ENCODE results near the gene CAVIN1. TPM values are rescaled to one million over a fixed set of nuclear protein-coding genes. Genes with fewer than 3 reads are reported as not detected.
"Not testable (repeated sequence)": the region's sequence is repeated elsewhere in the genome, so short reads cannot be mapped to it uniquely, and the experiment has no call there.

CAVIN1 gene
- polyA plus RNA-seq, 2 donors = 40.0 to 60.4 TPM

DNA sequence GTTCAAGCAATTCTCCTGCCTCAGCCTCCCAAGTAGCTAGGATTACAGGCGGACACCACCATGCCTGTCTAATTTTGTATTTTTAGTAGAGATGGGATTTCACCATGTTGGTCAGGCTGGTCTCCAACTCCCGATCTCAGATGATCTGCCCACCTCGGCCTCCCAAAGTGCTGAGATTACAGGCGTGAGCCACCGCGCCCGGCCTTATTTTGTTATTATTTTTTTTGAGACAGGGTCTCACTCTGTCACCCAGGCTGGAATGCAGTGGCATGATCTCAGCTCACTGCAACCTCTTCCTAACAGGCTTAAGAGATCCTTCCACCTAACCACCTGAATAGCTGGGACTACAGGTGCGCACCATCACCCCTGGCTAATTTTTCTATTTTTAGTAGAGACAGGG, 27.5 kb downstream of the CAVIN1 start:
- WGBS, 2 donors = 97 to 98% methylated on average over 8 of the region's 8 CpGs
- H3K27ac ChIP-seq (ENCODE audit: low read depth in 2 of 2, low read length in 1 of 2); H3K9me3 ChIP-seq (ENCODE audit: control insufficient read depth in 2 of 2, insufficient read depth in 1 of 2, low read depth in 1 of 2, low read length in 1 of 2); H3K27me3 ChIP-seq (ENCODE audit: control insufficient read depth in 1 of 2, insufficient read depth in 2 of 2, low read length in 2 of 2); H3K4me1 ChIP-seq (ENCODE audit: control insufficient read depth in 2 of 2, insufficient read depth in 2 of 2, low read length in 1 of 2); H3K4me3 ChIP-seq (ENCODE audit: low read depth in 1 of 2, low read length in 2 of 2); H3K36me3 ChIP-seq (ENCODE audit: control insufficient read depth in 2 of 2, insufficient read depth in 2 of 2, low read length in 1 of 2): not testable (repeated sequence)

DNA sequence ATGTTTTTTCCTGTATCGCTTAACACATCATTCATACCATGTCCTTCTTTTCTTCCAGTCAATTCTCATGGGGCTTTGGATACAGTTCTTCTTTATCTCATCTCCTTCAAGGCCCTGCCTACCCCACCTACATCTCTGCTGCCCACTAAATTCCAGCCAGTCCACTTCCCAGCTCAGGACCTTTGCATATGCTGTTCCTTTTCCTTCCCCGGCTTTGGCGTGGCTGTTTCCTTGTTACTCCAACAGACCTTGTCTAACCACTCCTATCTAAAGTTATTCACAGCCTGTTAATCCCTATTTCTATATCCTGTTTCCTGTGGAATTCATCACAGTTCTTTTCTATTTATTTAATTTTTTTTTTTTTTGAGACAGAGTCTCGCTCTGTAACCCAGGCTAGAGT, 28.2 kb downstream of the CAVIN1 start:
- Histone ChIP-seq H3K36me3 (ENCODE audit: control insufficient read depth in 2 of 2, insufficient read depth in 2 of 2, low read length in 1 of 2) (no peaks in the 10 kb centered on the region), H3K4me1 (ENCODE audit: control insufficient read depth in 2 of 2, insufficient read depth in 2 of 2, low read length in 1 of 2) (no peaks in the 10 kb centered on the region), H3K27ac (ENCODE audit: low read depth in 2 of 2, low read length in 1 of 2) (peak overlapping the region in 1 of 2 donors; percentile 21), H3K9me3 (ENCODE audit: control insufficient read depth in 2 of 2, insufficient read depth in 1 of 2, low read depth in 1 of 2, low read length in 1 of 2) (no peaks in the 10 kb centered on the region), H3K27me3 (ENCODE audit: control insufficient read depth in 1 of 2, insufficient read depth in 2 of 2, low read length in 2 of 2) (no peaks in the 10 kb centered on the region), H3K4me3 (ENCODE audit: low read depth in 1 of 2, low read length in 2 of 2) (no peak overlapping the region)
- 71 to 81% methylated on average over 4 of the region's 4 CpGs for WGBS, 2 donors

- peak overlapping the region in 1 of 2 donors; percentile 63 for H3K27ac ChIP-seq (ENCODE audit: low read depth in 2 of 2, low read length in 1 of 2)
- no peak overlapping the region for H3K4me3 ChIP-seq (ENCODE audit: low read depth in 1 of 2, low read length in 2 of 2)
- H3K36me3 ChIP-seq (ENCODE audit: control insufficient read depth in 2 of 2, insufficient read depth in 2 of 2, low read length in 1 of 2) = no peaks in the 10 kb centered on the region
- no peaks in the 10 kb centered on the region for H3K9me3 ChIP-seq (ENCODE audit: control insufficient read depth in 2 of 2, insufficient read depth in 1 of 2, low read depth in 1 of 2, low read length in 1 of 2)
- no peaks in the 10 kb centered on the region for H3K4me1 ChIP-seq (ENCODE audit: control insufficient read depth in 2 of 2, insufficient read depth in 2 of 2, low read length in 1 of 2)
- no peaks in the 10 kb centered on the region for H3K27me3 ChIP-seq (ENCODE audit: control insufficient read depth in 1 of 2, insufficient read depth in 2 of 2, low read length in 2 of 2)
- 68 to 71% methylated on average over 4 of the region's 4 CpGs for WGBS, 2 donors
Measured at GRCh38 chr17:42392692-42393415, 30.2 kb downstream of the CAVIN1 start.

GRCh38 chr17:42391439-42391838, 31.6 kb downstream of the CAVIN1 start:
- not testable (repeated sequence) for H3K4me3 ChIP-seq (ENCODE audit: low read depth in 1 of 2, low read length in 2 of 2); H3K36me3 ChIP-seq (ENCODE audit: control insufficient read depth in 2 of 2, insufficient read depth in 2 of 2, low read length in 1 of 2); H3K27ac ChIP-seq (ENCODE audit: low read depth in 2 of 2, low read length in 1 of 2); H3K9me3 ChIP-seq (ENCODE audit: control insufficient read depth in 2 of 2, insufficient read depth in 1 of 2, low read depth in 1 of 2, low read length in 1 of 2); H3K4me1 ChIP-seq (ENCODE audit: control insufficient read depth in 2 of 2, insufficient read depth in 2 of 2, low read length in 1 of 2); H3K27me3 ChIP-seq (ENCODE audit: control insufficient read depth in 1 of 2, insufficient read depth in 2 of 2, low read length in 2 of 2)
- WGBS, 2 donors = 89 to 91% methylated on average over 8 of the region's 8 CpGs

GRCh38 chr17:42389899-42390298, 33.2 kb downstream of the CAVIN1 start:
- Histone ChIP-seq H3K36me3 (ENCODE audit: control insufficient read depth in 2 of 2, insufficient read depth in 2 of 2, low read length in 1 of 2) (no peaks in the 10 kb centered on the region), H3K27me3 (ENCODE audit: control insufficient read depth in 1 of 2, insufficient read depth in 2 of 2, low read length in 2 of 2) (no peaks in the 10 kb centered on the region), H3K4me1 (ENCODE audit: control insufficient read depth in 2 of 2, insufficient read depth in 2 of 2, low read length in 1 of 2) (peaks cover 0 to 2% of the 10 kb centered on the region in 2 donors), H3K27ac (ENCODE audit: low read depth in 2 of 2, low read length in 1 of 2) (peak overlapping the region in 1 of 2 donors; percentile 29), H3K9me3 (ENCODE audit: control insufficient read depth in 2 of 2, insufficient read depth in 1 of 2, low read depth in 1 of 2, low read length in 1 of 2) (no peaks in the 10 kb centered on the region), H3K4me3 (ENCODE audit: low read depth in 1 of 2, low read length in 2 of 2) (no peak overlapping the region)
- 78 to 98% methylated on average over 5 of the region's 5 CpGs for WGBS, 2 donors

GRCh38 chr17:42389135-42389417, 34.0 kb downstream of the CAVIN1 start:
- Histone ChIP-seq H3K27me3 (ENCODE audit: control insufficient read depth in 1 of 2, insufficient read depth in 2 of 2, low read length in 2 of 2) (no peaks in the 10 kb centered on the region), H3K4me1 (ENCODE audit: control insufficient read depth in 2 of 2, insufficient read depth in 2 of 2, low read length in 1 of 2) (peaks cover 0 to 2% of the 10 kb centered on the region in 2 donors), H3K4me3 (ENCODE audit: low read depth in 1 of 2, low read length in 2 of 2) (peak overlapping the region; percentile 39 to 49), H3K36me3 (ENCODE audit: control insufficient read depth in 2 of 2, insufficient read depth in 2 of 2, low read length in 1 of 2) (no peaks in the 10 kb centered on the region), H3K9me3 (ENCODE audit: control insufficient read depth in 2 of 2, insufficient read depth in 1 of 2, low read depth in 1 of 2, low read length in 1 of 2) (no peaks in the 10 kb centered on the region), H3K27ac (ENCODE audit: low read depth in 2 of 2, low read length in 1 of 2) (peak overlapping the region; percentile 98 to 99)
- WGBS, 2 donors = 2 to 3% methylated on average over 11 of the region's 11 CpGs

DNA sequence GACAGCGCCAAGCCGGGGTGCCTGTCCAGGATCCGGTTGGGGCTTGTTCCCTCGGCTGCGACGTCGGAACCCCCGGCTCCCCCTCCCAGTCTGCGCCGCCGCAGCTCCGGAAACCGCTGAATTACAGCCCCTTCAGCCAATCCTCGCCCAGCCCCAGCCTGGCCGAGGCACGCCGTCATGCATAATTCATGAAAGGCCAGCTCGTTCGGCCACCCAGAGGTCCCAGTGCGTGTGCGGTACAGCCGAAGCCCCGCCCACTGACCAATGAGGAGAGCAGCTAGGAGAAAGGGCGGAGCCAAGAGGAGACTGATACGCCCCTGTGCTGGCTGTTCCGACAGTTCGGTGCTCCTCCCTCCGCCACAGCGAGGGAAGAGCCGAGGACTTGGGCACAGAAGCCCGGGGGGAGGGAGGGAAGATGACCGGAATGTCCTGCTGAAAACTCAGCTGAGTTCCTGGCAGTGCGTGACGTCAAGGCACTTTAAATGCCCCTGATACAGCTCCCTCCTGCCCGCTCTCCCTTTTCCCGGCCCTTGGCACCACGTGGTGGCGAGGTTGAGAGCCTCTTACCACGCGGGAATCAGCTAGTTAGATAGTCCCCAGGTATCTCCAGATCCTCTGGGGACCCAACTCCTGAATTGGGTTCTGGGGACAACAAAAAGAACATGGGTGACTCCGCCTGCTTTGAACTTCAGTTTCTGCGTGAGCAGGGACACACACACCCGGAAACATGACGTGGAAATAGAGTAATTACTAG, 34.5 kb downstream of the CAVIN1 start, which contains the start of gene STAT3:
STAT3 (minus strand) TSS at position 62 of the 754 bp plus-strand sequence. CDS start 39,926 bp downstream, outside the sequence.
- Histone ChIP-seq H3K4me3 (ENCODE audit: low read depth in 1 of 2, low read length in 2 of 2) (peak within 1 kb of the TSS; percentile 94 to 97), H3K4me1 (ENCODE audit: control insufficient read depth in 2 of 2, insufficient read depth in 2 of 2, low read length in 1 of 2) (peaks cover 0 to 2% of the 10 kb centered on the region in 2 donors), H3K9me3 (ENCODE audit: control insufficient read depth in 2 of 2, insufficient read depth in 1 of 2, low read depth in 1 of 2, low read length in 1 of 2) (no peaks in the 10 kb centered on the region), H3K36me3 (ENCODE audit: control insufficient read depth in 2 of 2, insufficient read depth in 2 of 2, low read length in 1 of 2) (no peaks in the 10 kb centered on the region), H3K27me3 (ENCODE audit: control insufficient read depth in 1 of 2, insufficient read depth in 2 of 2, low read length in 2 of 2) (no peaks in the 10 kb centered on the region), H3K27ac (ENCODE audit: low read depth in 2 of 2, low read length in 1 of 2) (peak within 1 kb of the TSS; percentile 99)
- WGBS, 2 donors = 0% methylated on average over 42 to 44 of the region's 44 CpGs

DNA sequence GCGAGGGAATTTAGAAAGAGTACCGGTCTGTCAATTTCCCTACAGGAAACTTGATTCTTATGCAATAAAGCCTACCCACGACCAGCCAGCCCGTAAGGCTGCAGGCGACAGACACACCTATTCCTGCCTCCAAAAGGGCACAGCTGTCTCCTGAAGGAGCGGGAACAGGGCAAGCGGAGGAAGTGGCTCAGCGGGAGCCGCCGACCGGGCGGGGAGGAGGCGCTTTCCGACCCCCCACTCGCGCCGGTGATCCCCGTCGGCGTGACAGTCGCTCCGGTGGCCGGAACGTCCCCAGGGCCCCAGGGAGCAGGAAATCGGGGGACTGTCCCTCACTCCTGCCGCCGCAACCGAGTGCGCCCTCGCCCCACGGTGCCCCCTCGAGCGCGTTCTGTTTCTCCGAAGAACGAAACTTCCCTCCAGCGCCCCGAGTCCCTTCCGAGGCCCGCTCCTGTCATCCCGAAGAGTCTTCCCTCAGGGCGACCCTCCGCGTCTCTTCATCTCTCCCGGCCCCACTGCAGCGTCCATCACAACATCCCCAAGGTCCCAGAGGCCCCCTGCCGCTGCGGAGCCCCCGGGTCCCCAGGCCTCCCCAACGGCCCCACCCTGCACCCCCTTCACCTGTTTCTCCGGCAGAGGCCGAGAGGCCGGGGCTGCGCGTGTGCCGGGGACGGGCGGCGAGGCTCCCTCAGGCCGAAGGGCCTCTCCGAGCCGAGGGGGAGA, 35.2 kb downstream of the CAVIN1 start:
- no peaks in the 10 kb centered on the region for H3K36me3 ChIP-seq (ENCODE audit: control insufficient read depth in 2 of 2, insufficient read depth in 2 of 2, low read length in 1 of 2)
- H3K4me1 ChIP-seq (ENCODE audit: control insufficient read depth in 2 of 2, insufficient read depth in 2 of 2, low read length in 1 of 2) = peaks cover 0 to 2% of the 10 kb centered on the region in 2 donors
- H3K27ac ChIP-seq (ENCODE audit: low read depth in 2 of 2, low read length in 1 of 2) = peak overlapping the region; percentile 99
- H3K4me3 ChIP-seq (ENCODE audit: low read depth in 1 of 2, low read length in 2 of 2) = peak overlapping the region; percentile 94 to 97
- H3K27me3 ChIP-seq (ENCODE audit: control insufficient read depth in 1 of 2, insufficient read depth in 2 of 2, low read length in 2 of 2) = no peaks in the 10 kb centered on the region
- H3K9me3 ChIP-seq (ENCODE audit: control insufficient read depth in 2 of 2, insufficient read depth in 1 of 2, low read depth in 1 of 2, low read length in 1 of 2) = no peaks in the 10 kb centered on the region
- 0% methylated on average over 52 to 62 of the region's 62 CpGs for WGBS, 2 donors

DNA sequence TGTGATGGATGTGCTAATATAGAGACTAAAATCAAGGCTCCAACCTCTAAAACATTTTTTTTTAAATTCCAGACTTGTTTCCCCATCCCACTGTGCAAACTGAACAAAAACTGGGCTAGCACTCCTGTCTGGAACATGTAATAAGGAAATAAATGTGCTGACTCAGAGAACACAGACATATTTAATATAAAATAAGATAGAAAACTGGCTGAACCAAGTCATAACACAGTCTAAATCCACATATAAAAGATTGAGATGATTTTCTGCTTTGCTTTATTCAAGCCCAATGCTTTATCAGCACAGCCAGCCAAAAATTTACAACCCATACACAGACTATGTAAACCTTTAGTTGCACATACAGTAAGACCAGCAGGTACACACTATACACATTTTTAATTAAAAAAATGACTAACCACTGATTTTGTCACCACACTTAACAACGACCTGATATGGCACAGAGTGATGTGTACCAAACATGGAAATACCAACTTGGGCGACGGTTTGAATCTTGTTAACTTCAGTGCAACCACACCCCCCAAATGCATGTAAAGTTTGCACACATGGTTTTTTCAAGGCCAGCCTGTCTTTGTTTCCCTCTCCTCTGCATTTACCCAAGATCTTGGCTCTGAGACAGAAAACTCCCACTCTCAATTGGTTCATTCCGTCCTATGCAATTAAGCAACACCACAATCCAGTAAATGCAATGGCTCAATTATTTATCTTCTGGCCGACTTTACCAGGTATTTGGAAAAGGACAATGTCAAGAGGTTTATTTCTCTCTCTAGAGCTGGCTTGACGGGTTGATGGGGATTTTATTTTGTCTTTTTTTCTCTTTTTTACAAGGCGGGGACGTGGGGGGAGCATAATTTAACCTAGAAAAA, 36.0 kb downstream of the CAVIN1 start:
- H3K4me1 ChIP-seq (ENCODE audit: control insufficient read depth in 2 of 2, insufficient read depth in 2 of 2, low read length in 1 of 2) = peaks cover 0 to 2% of the 10 kb centered on the region in 2 donors
- 2% methylated on average over 8 of the region's 8 CpGs for WGBS, 2 donors

More for the DNA sequence above, 36.0 kb downstream of the CAVIN1 start:
- no peaks in the 10 kb centered on the region for H3K36me3 ChIP-seq (ENCODE audit: control insufficient read depth in 2 of 2, insufficient read depth in 2 of 2, low read length in 1 of 2)
- H3K4me3 ChIP-seq (ENCODE audit: low read depth in 1 of 2, low read length in 2 of 2) = peak overlapping the region; percentile 94 to 97
- H3K9me3 ChIP-seq (ENCODE audit: control insufficient read depth in 2 of 2, insufficient read depth in 1 of 2, low read depth in 1 of 2, low read length in 1 of 2) = no peaks in the 10 kb centered on the region
- H3K27me3 ChIP-seq (ENCODE audit: control insufficient read depth in 1 of 2, insufficient read depth in 2 of 2, low read length in 2 of 2) = no peaks in the 10 kb centered on the region
- peak overlapping the region; percentile 99 for H3K27ac ChIP-seq (ENCODE audit: low read depth in 2 of 2, low read length in 1 of 2)
